HG03565 (cell line): ENCODE data around the gene CA12.
"Not testable (repeated sequence)": the region's sequence is repeated elsewhere in the genome, so short reads cannot be mapped to it uniquely, and the experiment has no call there.

Source experiments
- ATAC-seq: cut with Tn5 transposase; IDR thresholded peaks from one replicate; pipeline ENCODE4 v1.9.1; 2021; ENCODE audit warnings: mild to moderate bottlenecking, moderate library complexity; ENCODE audit not compliant: unreplicated experiment

Gene CA12

DNA sequence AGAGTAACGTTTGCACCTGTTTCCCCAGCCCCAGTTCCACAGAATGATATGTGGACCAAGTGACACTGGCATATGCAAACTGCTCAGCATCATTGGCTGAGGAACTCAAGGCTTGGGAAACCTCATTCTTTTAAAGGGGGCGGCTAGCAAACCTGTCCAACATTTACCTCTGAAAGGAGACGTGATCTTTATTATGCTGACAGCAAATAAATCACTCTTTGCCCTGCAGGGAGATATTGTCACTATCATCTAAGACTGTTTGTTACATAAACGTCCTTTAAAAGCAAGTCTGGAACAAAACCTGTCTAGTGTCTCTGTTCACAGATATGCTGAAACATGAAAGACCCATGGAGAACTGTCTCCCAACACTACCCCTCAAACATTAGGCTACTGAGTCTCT lies 21.5 kb downstream of the CA12 start:
- ATAC-seq: no peak

DNA sequence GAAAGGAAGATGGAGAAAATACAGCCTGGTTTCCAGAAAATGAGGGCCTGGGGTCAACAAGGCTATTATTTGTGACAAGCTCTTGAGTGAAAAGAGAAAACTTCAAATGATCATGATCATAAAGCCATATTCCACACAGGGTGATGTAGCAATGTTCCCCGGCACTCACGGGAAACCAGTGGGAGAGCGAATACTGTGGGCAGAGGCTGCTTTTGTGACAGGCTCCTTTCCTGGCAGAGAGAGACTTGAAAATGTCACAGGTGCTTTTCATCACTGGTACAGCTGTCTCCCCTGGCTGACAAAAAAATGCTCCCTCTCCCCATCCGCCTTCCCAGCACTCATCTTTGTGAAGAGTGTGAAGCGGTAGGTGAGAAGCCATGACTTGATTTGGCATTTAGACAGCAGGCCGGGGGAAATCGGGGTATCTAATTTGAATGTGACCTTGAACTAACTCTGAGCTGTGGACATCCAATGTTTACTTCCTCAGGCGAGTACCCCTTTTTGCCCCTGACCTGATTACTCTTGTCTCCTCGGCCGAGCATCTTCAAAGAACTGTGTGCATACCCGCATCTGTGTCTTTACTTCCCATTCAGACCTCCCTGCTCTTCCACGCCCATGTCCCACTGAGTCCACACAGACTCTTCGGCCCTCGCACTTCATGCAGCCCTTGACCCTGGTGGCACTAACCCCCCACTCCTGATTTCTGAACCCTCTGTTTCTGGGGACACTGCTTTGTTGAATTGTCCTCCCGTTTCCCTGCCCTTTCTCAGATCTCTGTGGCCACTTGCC lies 23.2 kb downstream of the CA12 start:
- no peak for ATAC-seq

GRCh38 chr15:63357731-63358130 lies 23.9 kb downstream of the CA12 start:
- ATAC-seq: no peak

DNA sequence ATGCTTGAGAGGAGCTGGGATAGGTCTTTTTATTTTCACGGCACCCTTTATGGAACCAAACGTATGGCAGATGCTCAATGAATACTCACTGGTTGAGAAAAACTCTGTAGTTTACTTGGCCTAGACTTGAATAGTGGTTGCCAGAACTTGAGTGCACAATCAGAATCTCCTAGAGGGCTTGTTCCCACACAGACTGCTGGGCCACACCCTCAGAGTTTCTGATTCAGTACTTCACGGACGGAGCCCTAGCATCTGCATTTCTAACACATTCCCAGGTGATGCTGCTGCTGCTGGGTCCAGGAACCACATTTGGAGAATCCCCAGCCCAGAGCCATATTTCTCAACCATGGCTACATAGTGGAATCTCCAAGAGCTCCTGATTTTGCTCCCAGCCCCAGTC lies 24.6 kb downstream of the CA12 start:
- ATAC-seq: no peak

GRCh38 chr15:63354821-63355650 lies 26.6 kb downstream of the CA12 start:
- no peak for ATAC-seq

- no peak for ATAC-seq
These were observed 27.8 kb downstream of the CA12 start for GRCh38 chr15:63353887-63354286.

GRCh38 chr15:63353261-63353660 lies 28.4 kb downstream of the CA12 start:
- no peak for ATAC-seq

DNA sequence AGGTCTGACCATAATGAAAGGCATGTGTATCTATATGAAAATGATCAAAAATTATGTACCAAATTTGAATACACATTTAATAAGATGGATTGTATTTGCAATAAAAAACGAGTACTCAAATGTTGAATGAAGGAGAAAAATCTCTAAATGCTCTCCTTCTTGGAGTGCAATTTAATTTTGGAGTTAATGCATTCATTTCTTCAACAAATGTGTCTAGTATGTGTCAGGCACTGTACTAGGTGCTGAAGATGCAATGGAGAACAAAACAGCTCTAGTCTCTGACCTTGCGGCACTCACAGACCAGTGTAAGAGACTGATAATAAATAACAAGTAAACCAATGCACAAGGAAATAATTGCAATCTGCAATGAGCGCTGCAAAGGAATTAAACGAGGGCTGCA lies 28.8 kb downstream of the CA12 start:
- no peak for ATAC-seq

DNA sequence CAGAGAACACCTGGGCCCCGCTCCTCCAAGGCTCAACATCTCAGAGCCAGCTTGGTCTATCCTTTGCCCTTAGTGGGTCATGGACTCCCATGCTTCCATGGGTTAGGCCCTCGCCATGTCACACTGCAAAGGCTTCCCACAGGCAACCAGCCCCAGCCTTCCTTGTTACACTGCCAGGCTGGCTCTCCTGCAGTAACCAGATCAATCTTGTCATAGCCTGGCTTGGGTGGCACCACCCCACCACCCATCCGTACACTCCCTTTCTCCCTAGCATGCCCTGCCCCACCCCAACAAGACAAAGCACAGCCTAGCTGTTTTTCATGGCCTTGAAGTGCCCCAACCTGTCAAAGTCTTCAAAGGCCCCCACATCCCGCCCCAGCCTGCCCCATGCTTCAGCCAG lies 30.5 kb downstream of the CA12 start:
- ATAC-seq: no peak

GRCh38 chr15:63350178-63350621 lies 31.4 kb downstream of the CA12 start:
- ATAC-seq: no peak

DNA sequence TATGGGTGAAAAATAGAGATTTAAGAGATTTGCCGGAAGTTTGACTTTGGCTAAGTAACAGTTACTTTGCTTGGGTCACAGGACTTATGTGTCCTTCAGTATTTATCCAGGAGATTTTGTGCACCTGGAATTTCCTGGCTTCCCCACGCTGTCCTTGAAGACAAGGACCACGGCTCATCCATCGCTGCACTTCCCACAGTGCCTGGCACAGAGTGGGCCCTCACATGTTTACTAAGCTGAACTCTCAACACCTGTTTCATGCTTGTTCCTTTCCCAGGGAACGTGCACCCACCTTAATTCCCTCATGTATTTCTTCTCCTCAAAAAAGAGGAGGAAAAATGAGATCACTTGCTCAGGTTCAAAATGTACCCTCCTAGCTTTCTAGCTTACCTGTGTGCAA lies 32.0 kb downstream of the CA12 start:
- ATAC-seq: no peak

GRCh38 chr15:63349156-63349555 lies 32.5 kb downstream of the CA12 start:
- ATAC-seq: no peak

DNA sequence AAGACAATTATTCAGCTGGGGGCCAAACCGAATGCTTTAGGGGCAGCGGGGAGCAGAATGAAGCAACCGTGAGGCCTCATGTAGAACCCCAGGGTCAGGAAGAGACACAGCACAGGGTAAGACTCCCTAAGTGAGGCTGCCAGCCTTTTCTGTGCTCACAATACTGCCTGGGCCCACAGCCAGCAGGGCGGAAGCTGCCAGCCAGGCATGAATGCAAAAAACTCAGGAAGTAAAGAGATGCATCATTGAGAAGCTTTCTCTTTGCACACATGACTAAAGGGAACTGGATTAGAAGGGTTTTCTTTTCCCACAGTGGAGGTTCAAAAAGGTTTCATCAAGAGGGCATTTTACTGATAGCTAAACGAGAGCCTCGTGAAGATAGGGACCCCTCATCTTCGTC lies 33.3 kb downstream of the CA12 start:
- ATAC-seq: no peak

- ATAC-seq: no peak
These were observed 34.4 kb downstream of the CA12 start for GRCh38 chr15:63347074-63347857.

DNA sequence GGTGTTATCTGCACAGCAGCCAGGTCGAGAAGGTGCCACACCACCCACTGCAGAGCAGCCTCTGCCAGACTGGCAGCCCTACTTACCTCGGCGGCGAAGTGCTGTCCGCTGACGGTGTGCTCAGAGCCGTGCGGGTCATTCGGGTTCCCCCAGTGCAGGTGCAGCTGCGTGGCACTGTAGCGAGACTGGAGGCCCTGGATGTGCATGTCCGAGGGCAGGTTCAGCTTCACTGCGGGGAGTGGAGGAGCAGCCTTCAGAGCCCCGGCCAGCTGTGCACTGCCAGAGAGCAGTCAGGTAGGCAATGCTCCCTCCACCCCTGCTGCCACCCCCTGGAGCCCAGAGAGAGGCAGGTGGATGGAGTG lies 36.3 kb downstream of the CA12 start:
- no peak for ATAC-seq

- no peak for ATAC-seq
These were observed 36.8 kb downstream of the CA12 start for GRCh38 chr15:63344731-63345390.

- not testable (repeated sequence) for ATAC-seq
These were observed 38.6 kb downstream of the CA12 start for GRCh38 chr15:63342996-63343562.

DNA sequence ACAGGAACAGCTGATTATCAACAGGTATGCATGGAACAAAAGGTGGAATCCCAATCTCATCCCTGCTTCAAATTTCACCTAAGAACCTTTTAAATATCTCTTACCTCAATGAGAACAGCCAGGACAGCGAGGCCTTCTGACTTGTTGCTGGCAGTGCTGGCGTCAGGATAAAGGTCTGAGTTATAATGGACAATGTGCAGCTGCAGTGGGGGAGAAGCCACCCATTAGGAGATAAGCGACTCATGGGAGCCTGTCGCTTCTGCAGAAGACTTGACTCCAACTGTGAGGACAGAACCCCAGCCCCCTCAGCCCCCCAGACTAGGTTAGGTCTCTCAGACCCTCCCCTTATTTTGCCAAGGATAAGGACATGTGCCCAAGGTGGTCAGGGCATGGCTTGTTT lies 39.7 kb downstream of the CA12 start:
- no peak for ATAC-seq

DNA sequence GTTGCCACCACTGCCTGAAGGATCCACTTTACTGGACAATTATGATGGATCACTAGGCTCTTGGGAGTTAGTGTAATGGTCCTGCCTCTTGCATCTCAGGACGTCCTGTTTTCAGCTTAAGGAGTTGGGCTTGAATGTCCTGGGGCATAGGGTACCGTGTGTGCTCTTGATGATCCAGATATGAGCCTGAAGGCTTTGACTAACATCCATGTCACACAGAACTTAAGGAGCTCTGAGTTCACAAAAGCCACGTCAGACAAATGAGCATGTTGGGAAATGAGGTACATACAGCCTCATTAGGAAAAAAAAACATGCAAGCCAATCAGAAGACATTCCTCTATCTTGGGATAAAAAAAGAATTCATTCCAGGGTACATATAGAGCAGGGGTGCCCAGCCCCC lies 40.8 kb downstream of the CA12 start:
- ATAC-seq: no peak

DNA sequence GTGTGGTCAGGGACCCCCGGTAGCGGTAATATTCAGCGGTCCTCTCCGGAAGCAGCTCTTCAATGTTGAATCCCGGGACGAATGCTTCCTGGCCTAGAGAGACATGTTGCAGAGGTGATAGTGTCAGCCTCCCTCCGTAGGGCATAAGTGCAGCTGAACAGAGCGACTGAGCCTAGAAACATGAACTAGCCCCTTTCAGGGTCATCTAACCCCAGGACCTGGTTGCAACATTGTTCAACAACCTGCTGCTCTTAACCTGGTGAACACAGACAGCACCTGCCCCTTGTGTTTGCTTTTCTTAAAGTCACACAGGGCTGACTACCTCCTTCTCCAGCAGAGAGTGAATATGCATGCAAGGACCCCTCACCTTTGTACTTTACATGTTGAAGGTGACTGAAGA lies 41.3 kb downstream of the CA12 start:
- ATAC-seq: no peak

DNA sequence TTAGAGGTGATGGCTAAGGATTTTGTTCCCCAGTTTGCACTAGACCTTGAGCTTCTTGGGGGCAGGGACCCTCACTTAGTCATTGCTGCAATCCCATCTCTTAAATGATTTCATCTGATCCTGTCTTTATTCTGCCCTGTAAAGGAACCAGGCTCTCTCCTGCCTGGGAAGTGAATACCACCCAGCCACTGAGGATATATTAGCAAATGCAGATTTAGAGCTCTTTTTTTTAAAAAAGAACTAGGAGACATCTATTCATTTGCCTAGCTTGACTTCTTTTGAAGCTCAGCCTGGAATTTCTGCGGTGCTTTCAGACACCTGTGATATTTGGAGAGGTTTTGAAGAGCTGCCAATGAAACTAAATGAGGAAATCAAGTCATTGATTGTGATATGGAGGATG lies 41.8 kb downstream of the CA12 start:
- ATAC-seq: no peak
